IMR-90 (cell line): ENCODE data around the gene CDCP1.

Experiments used
- CHD1 ChIP-seq: IDR thresholded peaks from 2 replicates; pipeline ENCODE4 v1.6.1; 2012; ENCODE audit warnings: low read depth, low read length, improper control_type of control experiment
- CTCF ChIP-seq: conservative IDR thresholded peaks from 2 replicates; pipeline ENCODE4 v1.5.1; 2012; ENCODE audit warnings: mild to moderate bottlenecking, low read depth, low read length, improper control_type of control experiment
- RCOR1 ChIP-seq: IDR thresholded peaks from 2 replicates; pipeline ENCODE4 v1.6.1; 2012; ENCODE audit warnings: mild to moderate bottlenecking, low read length, improper control_type of control experiment; ENCODE audit not compliant: insufficient replicate concordance
- USF2 ChIP-seq: fragments of 150-350 bp; IDR thresholded peaks from 2 replicates; pipeline ENCODE4 v1.6.1; 2017; ENCODE audit warnings: mild to moderate bottlenecking, antibody characterized with exemption, low read length, low read depth

GRCh38 chr3:45127130-45127822 is 18.9 kb downstream of the CDCP1 start:
- TF ChIP-seq CTCF (no peak), CHD1 (no peak), RCOR1 (no peak), USF2 (no peak)
